ENCODE data around the gene EXOC4. TPM values are rescaled to one million over a fixed set of nuclear protein-coding genes. Genes with fewer than 3 reads are reported as not detected.

The EXOC4 gene
- total RNA-seq, 4 donors from 2014 or later, result 82.4 to 204 (median 128) TPM

- Histone ChIP-seq H3K9me3 (no peaks in the 10 kb centered on the region), H3K4me1 (no peaks in the 10 kb centered on the region), H3K36me3 (no peaks in the 10 kb centered on the region), H3K4me3 (no peak overlapping the region), H3K27ac (no peak overlapping the region), H3K27me3 (no peaks in the 10 kb centered on the region)
- intact Hi-C loops (cut with DNase I; ENCODE audit: low total_unique reads) (no loop called here), in situ Hi-C loops (cut with MboI; ENCODE audit: low pct_ligation_motif_present in 1 of 4, low pct_unique_long_range_greater_than_20kb in 1 of 4, low sequenced_read_pairs in 3 of 4) (no loop called here)
- TF ChIP-seq EP300 (IDR thresholded peaks at IDR 0.05; ENCODE audit: low read depth), result no peak
- TF ChIP-seq POLR2A (IDR thresholded peaks at IDR 0.05), result no peak
- no peak for TF ChIP-seq POLR2AphosphoS5 (IDR thresholded peaks at IDR 0.05)
- TF ChIP-seq CTCF (IDR thresholded peaks at IDR 0.05), result no peak
- DNase-seq, result no peak
These were observed 427.1 kb downstream of the EXOC4 start for GRCh38 chr7:133679977-133680376.

- no peak for DNase-seq
- H3K27me3 ChIP-seq, result no peaks in the 10 kb centered on the region
- H3K4me3 ChIP-seq, result no peak overlapping the region
- in situ Hi-C loops (cut with MboI; ENCODE audit: low pct_ligation_motif_present in 1 of 4, low pct_unique_long_range_greater_than_20kb in 1 of 4, low sequenced_read_pairs in 3 of 4) (no loop called here), intact Hi-C loops (cut with DNase I; ENCODE audit: low total_unique reads) (no loop called here)
- no peaks in the 10 kb centered on the region for H3K4me1 ChIP-seq
- H3K27ac ChIP-seq, result no peak overlapping the region
- no peaks in the 10 kb centered on the region for H3K36me3 ChIP-seq
- WGBS, 2 donors (ENCODE audit: low coverage in 1 of 2), result 98 to 100% methylated on average over 3 of the region's 3 CpGs
- no peaks in the 10 kb centered on the region for H3K9me3 ChIP-seq
- TF ChIP-seq CTCF (IDR thresholded peaks at IDR 0.05) (no peak), POLR2A (IDR thresholded peaks at IDR 0.05) (no peak), EP300 (IDR thresholded peaks at IDR 0.05; ENCODE audit: low read depth) (no peak), POLR2AphosphoS5 (IDR thresholded peaks at IDR 0.05) (no peak)
These were observed 428.7 kb downstream of the EXOC4 start for GRCh38 chr7:133681529-133681928.

GRCh38 chr7:133682364-133683181 lies 429.7 kb downstream of the EXOC4 start:
- DNase-seq, result no peak
- no peaks in the 10 kb centered on the region for H3K4me1 ChIP-seq
- H3K27me3 ChIP-seq, result no peaks in the 10 kb centered on the region
- no peaks in the 10 kb centered on the region for H3K9me3 ChIP-seq
- H3K36me3 ChIP-seq, result no peaks in the 10 kb centered on the region
- in situ Hi-C loops (cut with MboI; ENCODE audit: low pct_ligation_motif_present in 1 of 4, low pct_unique_long_range_greater_than_20kb in 1 of 4, low sequenced_read_pairs in 3 of 4) (no loop called here), intact Hi-C loops (cut with DNase I; ENCODE audit: low total_unique reads) (no loop called here)
- no peak overlapping the region for H3K27ac ChIP-seq
- no peak overlapping the region for H3K4me3 ChIP-seq
- TF ChIP-seq EP300 (IDR thresholded peaks at IDR 0.05; ENCODE audit: low read depth), result no peak
- TF ChIP-seq POLR2A (IDR thresholded peaks at IDR 0.05), result no peak
- TF ChIP-seq POLR2AphosphoS5 (IDR thresholded peaks at IDR 0.05), result no peak
- no peak for TF ChIP-seq CTCF (IDR thresholded peaks at IDR 0.05)
- 65% methylated on average over 8 to 9 of the region's 9 CpGs for WGBS, 2 donors (ENCODE audit: low coverage in 1 of 2)

- WGBS, 2 donors (ENCODE audit: low coverage in 1 of 2), result 67 to 68% methylated on average over 2 of the region's 2 CpGs
- in situ Hi-C loops (cut with MboI; ENCODE audit: low pct_ligation_motif_present in 1 of 4, low pct_unique_long_range_greater_than_20kb in 1 of 4, low sequenced_read_pairs in 3 of 4), result no loop called here
- no peak for DNase-seq
- no peaks in the 10 kb centered on the region for H3K4me1 ChIP-seq
- no peak overlapping the region for H3K4me3 ChIP-seq
- no peaks in the 10 kb centered on the region for H3K27me3 ChIP-seq
- no peak overlapping the region for H3K27ac ChIP-seq
- TF ChIP-seq POLR2A (IDR thresholded peaks at IDR 0.05), result no peak
- TF ChIP-seq EP300 (IDR thresholded peaks at IDR 0.05; ENCODE audit: low read depth), result no peak
- TF ChIP-seq POLR2AphosphoS5 (IDR thresholded peaks at IDR 0.05), result no peak
- TF ChIP-seq CTCF (IDR thresholded peaks at IDR 0.05), result no peak
- intact Hi-C loops (cut with DNase I; ENCODE audit: low total_unique reads), result no loop called here
- H3K36me3 ChIP-seq, result no peaks in the 10 kb centered on the region
- no peaks in the 10 kb centered on the region for H3K9me3 ChIP-seq
These were observed 430.2 kb downstream of the EXOC4 start for GRCh38 chr7:133683182-133683454.

Measured in transverse colon (tissue), 4 donors.